Spleen (tissue), 11 donors: ENCODE measurements around the gene CARHSP1. TPM values are rescaled to one million over a fixed set of nuclear protein-coding genes. Genes with fewer than 3 reads are reported as not detected.

Experiments
- DNase-seq: peaks from one replicate; pipeline ENCODE4 v3.0.0-alpha.2; 2020
- H3K27ac ChIP-seq, 8 donors: fragments of 200-600 bp; sonication (generic) in 7 of 8; 1 replicate in 4 of 8; 2 replicates in 4 of 8; pipeline versions ENCODE4 v1.5.0 to v1.8.0; 2016 to 2021; ENCODE audit warnings: inconsistent platforms in 4 of 8, mild to moderate bottlenecking in 4 of 8, moderate library complexity in 1 of 8
- H3K27me3 ChIP-seq, 7 donors: fragments of 200-600 bp; sonication (generic) in 6 of 7; replicated peaks in 1 of 7; 1 replicate in 4 of 7; 2 replicates in 3 of 7; pipeline versions ENCODE4 v1.5.0 to v1.8.0; 2016 to 2021; ENCODE audit warnings: inconsistent platforms in 3 of 7, mild to moderate bottlenecking in 1 of 7
- H3K36me3 ChIP-seq, 6 donors: fragments of 200-600 bp; sonication (generic) in 5 of 6; 1 replicate in 4 of 6; 2 replicates in 2 of 6; pipeline versions ENCODE4 v1.5.0 to v1.8.0; 2016 to 2021; ENCODE audit warnings: inconsistent platforms in 2 of 6
- H3K4me1 ChIP-seq, 6 donors: fragments of 200-600 bp; sonication (generic) in 5 of 6; 1 replicate in 3 of 6; 2 replicates in 3 of 6; pipeline versions ENCODE4 v1.5.0 to v1.8.0; 2016 to 2021; ENCODE audit warnings: inconsistent platforms in 3 of 6
- H3K4me3 ChIP-seq, 8 donors: fragments of 200-600 bp; sonication (generic) in 7 of 8; 1 replicate in 4 of 8; 2 replicates in 4 of 8; pipeline versions ENCODE4 v1.5.0 to v1.8.0; 2016 to 2021; ENCODE audit warnings: inconsistent platforms in 4 of 8, mild to moderate bottlenecking in 4 of 8, moderate library complexity in 2 of 8
- H3K9me3 ChIP-seq, 8 donors: fragments of 200-600 bp; sonication (generic) in 7 of 8; 1 replicate in 4 of 8; 2 replicates in 4 of 8; pipeline versions ENCODE4 v1.5.0 to v1.8.0; 2016 to 2021; ENCODE audit warnings: inconsistent platforms in 4 of 8
- CTCF ChIP-seq, 11 experiments: fragments of 200-600 bp in 7 of 11; fragments of 450-650 bp in 4 of 11; sonication (generic) in 4 of 11; IDR thresholded peaks in 8 of 11; conservative IDR thresholded peaks in 3 of 11; 1 replicate in 7 of 11; 2 replicates in 4 of 11; pipeline versions ENCODE4 v1.4.0 to v1.8.0; 2016 to 2021; ENCODE audit warnings: antibody characterized with exemption in 11 of 11, inconsistent platforms in 4 of 11, mild to moderate bottlenecking in 1 of 11
- POLR2A ChIP-seq, 3 donors: fragments of 450-650 bp; IDR thresholded peaks; one replicate each; pipeline ENCODE4 v1.5.1; 2017; ENCODE audit warnings: antibody characterized with exemption in 3 of 3, mild to moderate bottlenecking in 1 of 3
- POLR2AphosphoS5 ChIP-seq, 3 donors: sonication (generic); formaldehyde crosslinking; IDR thresholded peaks; one replicate each; pipeline ENCODE4 v1.5.1; 2017; ENCODE audit warnings: antibody characterized with exemption in 3 of 3
- WGBS, 5 donors: extraction: QIAGEN DNeasy Blood & Tissue Kit in 3 of 5; methylation state at CpG; one replicate each; pipeline versions ENCODE4 v1.1.5 to v1.1.7; 2013 to 2018; 5-methylcytosine and 5-hydroxymethylcytosine counted together
- intact Hi-C: fragments of 100-400 bp; cut with DNase I; formaldehyde crosslinking; loops from one replicate; pipeline ENCODE4 v1.15.0; 2023; ENCODE audit warnings: low total_unique reads
- polyA plus RNA-seq, 3 donors: library from polyadenylated mRNA; stranded (reverse); fragments of 200-250 nt; gene quantifications; one replicate each; pipeline ENCODE4 v1.2.1, GENCODE V29; 2013
- total RNA-seq, 7 donors: library from RNA; depleted of rRNA in 3 of 7; stranded (reverse); fragments of >200 nt in 3 of 7; fragmentation: NEBNext Ultra II Directional in 4 of 7; extraction: Animal tissue kit (Norgen Biotek cat#: 25700) in 4 of 7; gene quantifications; one replicate each; pipeline versions ENCODE4 v1.1.0 to v1.2.1, GENCODE V29; 2016 to 2021
- donor health status: healthy with polysubstance abuse.
- donor health status: DM: no; HTN: no; CAD: no; lungs with moderate emphysema.
- donor health status: DM: no; HTN: no; CAD: no.
- donor health status: Bipolar disorder and iron deficiency.
- donor health status: healthy.
- donor health status: DM: no; HTN: no; CAD: no.
- donor health status: DM: yes; HTN: yes; CAD: no.

The CARHSP1 gene
- total and polyA plus RNA-seq, 10 donors = 42.6 to 98.0 (median 55.7) TPM

GRCh38 chr16:8853611-8854010 is 15.2 kb downstream of the CARHSP1 start:
- Histone ChIP-seq H3K36me3 (peaks cover 0 to 97% (median 56%) of the 10 kb centered on the region in 6 donors), H3K4me3 (no peak overlapping the region), H3K4me1 (peaks cover 18 to 66% (median 33%) of the 10 kb centered on the region in 6 donors), H3K9me3 (no peaks in the 10 kb centered on the region), H3K27me3 (no peaks in the 10 kb centered on the region), H3K27ac (peak overlapping the region in 4 of 8 donors; percentile 0 to 78 (median 32))
- DNase-seq = peak; percentile 21
- TF ChIP-seq POLR2A (IDR thresholded peaks at IDR 0.05) = no peak
- no peak for TF ChIP-seq CTCF (IDR thresholded peaks at IDR 0.05 in 8 of 11, conservative IDR thresholded peaks at IDR 0.05 in 3 of 11)
- intact Hi-C loops = no loop called here
- WGBS, 5 donors = 81 to 93% (median 88%) methylated on average over 7 of the region's 7 CpGs

GRCh38 chr16:8853150-8853549 is 15.7 kb downstream of the CARHSP1 start:
- peaks cover 0 to 97% (median 56%) of the 10 kb centered on the region in 6 donors for H3K36me3 ChIP-seq
- TF ChIP-seq POLR2AphosphoS5 (IDR thresholded peaks at IDR 0.05) = peak in 2 of 3 donors; percentile 12 to 24
- TF ChIP-seq CTCF (IDR thresholded peaks at IDR 0.05 in 8 of 11, conservative IDR thresholded peaks at IDR 0.05 in 3 of 11) = no peak
- intact Hi-C loops = no loop called here
- 73 to 84% (median 77%) methylated on average over 7 of the region's 7 CpGs for WGBS, 5 donors
- no peaks in the 10 kb centered on the region for H3K27me3 ChIP-seq
- peak; percentile 49 for DNase-seq
- peak overlapping the region in 4 of 8 donors; percentile 0 to 78 (median 32) for H3K27ac ChIP-seq
- H3K9me3 ChIP-seq = no peaks in the 10 kb centered on the region
- H3K4me1 ChIP-seq = peaks cover 18 to 61% (median 31%) of the 10 kb centered on the region in 6 donors
- no peak overlapping the region for H3K4me3 ChIP-seq

- Histone ChIP-seq H3K36me3 (peaks cover 0 to 97% (median 53%) of the 10 kb centered on the region in 6 donors), H3K27ac (peak overlapping the region in 4 of 8 donors; percentile 0 to 78 (median 32)), H3K9me3 (no peaks in the 10 kb centered on the region), H3K27me3 (no peaks in the 10 kb centered on the region), H3K4me1 (peaks cover 18 to 59% (median 29%) of the 10 kb centered on the region in 6 donors), H3K4me3 (no peak overlapping the region)
- TF ChIP-seq POLR2AphosphoS5 (IDR thresholded peaks at IDR 0.05) (no peak), POLR2A (IDR thresholded peaks at IDR 0.05) (no peak), CTCF (IDR thresholded peaks at IDR 0.05 in 8 of 11, conservative IDR thresholded peaks at IDR 0.05 in 3 of 11) (no peak)
- intact Hi-C loops = no loop called here
- WGBS, 5 donors = 77 to 89% (median 85%) methylated on average over 8 of the region's 8 CpGs
- peak; percentile 47 for DNase-seq
Observed at GRCh38 chr16:8852534-8852933, 16.3 kb downstream of the CARHSP1 start.

- intact Hi-C loops = no loop called here
- Histone ChIP-seq H3K27ac (peak overlapping the region in 2 of 8 donors; percentile 41 to 78), H3K4me3 (no peak overlapping the region), H3K27me3 (no peaks in the 10 kb centered on the region), H3K9me3 (no peaks in the 10 kb centered on the region), H3K4me1 (peaks cover 18 to 57% (median 28%) of the 10 kb centered on the region in 6 donors), H3K36me3 (peaks cover 0 to 100% (median 51%) of the 10 kb centered on the region in 6 donors)
- WGBS, 5 donors = 90 to 96% (median 95%) methylated on average over 8 of the region's 8 CpGs
- DNase-seq = peak; percentile 58
- no peak for TF ChIP-seq POLR2A (IDR thresholded peaks at IDR 0.05)
- no peak for TF ChIP-seq POLR2AphosphoS5 (IDR thresholded peaks at IDR 0.05)
- TF ChIP-seq CTCF (IDR thresholded peaks at IDR 0.05 in 8 of 11, conservative IDR thresholded peaks at IDR 0.05 in 3 of 11) = no peak
Observed at GRCh38 chr16:8851761-8852403, 16.9 kb downstream of the CARHSP1 start.
